HepG2 (cell line): ENCODE measurements around the gene PAQR5. TPM values are rescaled to one million over a fixed set of nuclear protein-coding genes. Genes with fewer than 3 reads are reported as not detected.

Source experiments
- ATAC-seq: fragments of 200-7000 bp; cut with Tn5 transposase; 3 replicates; pipeline ENCODE4 v1.9.1; 2020; ENCODE audit warnings: mild to moderate bottlenecking, moderate library complexity
- BruUV-seq: library from RNA; stranded (reverse); fragments of 400-500 nt; replicated peaks from 2 replicates; lab custom pipeline; 2021; lab: Mats Ljungman, UMichigan
- CTCF ChIA-PET: fragments of 300-600 bp; formaldehyde crosslinking; extraction: SDS; loops from one replicate; lab custom pipeline; 2021; ENCODE audit warnings: low total read pairs, inconsistent platforms, low intra/inter-chr PET ratio; lab: Yijun Ruan, JAX
- POLR2A ChIA-PET: fragments of 350-600 bp; sonication (Branson Sonifier 250); formaldehyde crosslinking; loops from one replicate; lab custom pipeline; 2020; ENCODE audit warnings: antibody characterized with exemption, inconsistent platforms; lab: Yijun Ruan, JAX
- DNase-seq: peaks from one replicate; pipeline ENCODE4 v3.0.0-alpha.2; 2015; ENCODE audit warnings: low spot score
- FAIRE-seq: peaks from 3 replicates; lab custom pipeline; 2011; peaks lifted over from hg19 to GRCh38; lab: Jason Lieb, UNC
- H2AFZ ChIP-seq: one replicate; pipeline ENCODE4 v1.6.1; 2011; ENCODE audit warnings: low read length, inconsistent platforms
- H3K27ac ChIP-seq: fragments of 300-600 bp; 3 replicates; pipeline ENCODE4 v1.8.0; 2011; ENCODE audit warnings: mixed run types, mild to moderate bottlenecking, mixed read lengths, low read length, inconsistent platforms; ENCODE audit not compliant: insufficient read depth; ENCODE audit errors: extremely low read length
- H3K27me3 ChIP-seq, 2 experiments: fragments of 200-600 bp in 1 of 2; 2 replicates in 1 of 2; 3 replicates in 1 of 2; pipeline versions ENCODE4 v1.6.0 to v1.8.0; 2011; ENCODE audit warnings: low read length in 2 of 2, mild to moderate bottlenecking in 2 of 2, moderate library complexity in 2 of 2, inconsistent platforms in 1 of 2; ENCODE audit not compliant: insufficient read depth in 2 of 2, control insufficient read depth in 1 of 2
- H3K36me3 ChIP-seq, 2 experiments: fragments of 200-600 bp in 1 of 2; replicated peaks in 1 of 2; 2 replicates in 1 of 2; 3 replicates in 1 of 2; pipeline versions ENCODE4 v1.5.1 to v1.8.0; 2011; ENCODE audit warnings: low read length in 2 of 2, inconsistent platforms in 1 of 2; ENCODE audit not compliant: insufficient read depth in 2 of 2, control insufficient read depth in 1 of 2
- H3K4me1 ChIP-seq: 2 replicates; pipeline ENCODE4 v1.5.1; 2012; ENCODE audit warnings: low read length, inconsistent platforms; ENCODE audit not compliant: insufficient read depth
- H3K4me2 ChIP-seq: 2 replicates; pipeline ENCODE4 v1.6.0; 2011; ENCODE audit warnings: low read depth, low read length, inconsistent platforms
- H3K4me3 ChIP-seq, 3 experiments: fragments of 200-600 bp in 1 of 3; sonication (generic), shearing (Covaris generic) in 1 of 3; replicated peaks in 1 of 3; 2 replicates each; pipeline ENCODE4 v1.5.1; 2011 to 2016; ENCODE audit warnings: low read length in 3 of 3, inconsistent platforms in 2 of 3, low read depth in 2 of 3, mild to moderate bottlenecking in 2 of 3, control low read depth in 1 of 3, mixed read lengths in 1 of 3; ENCODE audit not compliant: insufficient read depth in 1 of 3
- H3K79me2 ChIP-seq: one replicate; pipeline ENCODE4 v1.6.1; 2011; ENCODE audit warnings: low read length, inconsistent platforms; ENCODE audit not compliant: insufficient read depth
- H3K9ac ChIP-seq: 2 replicates; pipeline ENCODE4 v1.6.0; 2011; ENCODE audit warnings: mild to moderate bottlenecking, low read depth, low read length, inconsistent platforms; ENCODE audit not compliant: insufficient read depth
- H3K9me3 ChIP-seq: 2 replicates; pipeline ENCODE4 v1.5.1; 2012; ENCODE audit warnings: mild to moderate bottlenecking, low read length
- H4K20me1 ChIP-seq: 2 replicates; pipeline ENCODE4 v1.6.0; 2011; ENCODE audit warnings: inconsistent platforms, mild to moderate bottlenecking, low read length, moderate library complexity; ENCODE audit not compliant: insufficient read depth
- ATF4 ChIP-seq, 2 experiments: fragments of 450-650 bp in 1 of 2; sonication (generic) in 1 of 2; formaldehyde crosslinking; IDR thresholded peaks; 2 replicates each; pipeline versions ENCODE4 v1.5.0 to v1.8.0; 2020 to 2022; ENCODE audit warnings: mild to moderate bottlenecking in 1 of 2, missing genetic modification reagents in 1 of 2
- CEBPB ChIP-seq: IDR thresholded peaks from 2 replicates; pipeline ENCODE4 v1.6.1; 2011; ENCODE audit warnings: low read depth, low read length, improper control_type of control experiment, borderline replicate concordance
- FOSL2 ChIP-seq: sonication (generic); formaldehyde crosslinking; IDR thresholded peaks from 2 replicates; pipeline ENCODE4 v1.4.0; 2020; ENCODE audit warnings: missing genetic modification reagents
- HDAC1 ChIP-seq: sonication (generic); formaldehyde crosslinking; IDR thresholded peaks from 2 replicates; pipeline ENCODE4 v1.5.1; 2020; ENCODE audit warnings: mild to moderate bottlenecking, missing genetic modification reagents
- RBAK ChIP-seq: sonication (generic); formaldehyde crosslinking; IDR thresholded peaks from 2 replicates; pipeline ENCODE4 v1.5.1; 2020; ENCODE audit warnings: mild to moderate bottlenecking, missing genetic modification reagents
- SAFB2 ChIP-seq: sonication (generic); formaldehyde crosslinking; IDR thresholded peaks from 2 replicates; pipeline ENCODE4 v1.5.1; 2020; ENCODE audit warnings: missing genetic modification reagents, low read depth, mild to moderate bottlenecking, borderline replicate concordance
- TEAD2 ChIP-seq: sonication (generic); formaldehyde crosslinking; IDR thresholded peaks from 2 replicates; pipeline ENCODE4 v1.9.0; 2021; ENCODE audit warnings: missing genetic modification reagents
- ZNF431 ChIP-seq: sonication (generic); formaldehyde crosslinking; IDR thresholded peaks from 2 replicates; pipeline ENCODE4 v1.9.0; 2022; ENCODE audit warnings: missing genetic modification reagents, low read depth, mild to moderate bottlenecking, borderline replicate concordance
- ZNF460 ChIP-seq: sonication (generic); formaldehyde crosslinking; IDR thresholded peaks from 2 replicates; pipeline ENCODE4 v1.5.1; 2020; ENCODE audit warnings: missing genetic modification reagents, mild to moderate bottlenecking, borderline replicate concordance
- ZNF609 ChIP-seq: sonication (generic); formaldehyde crosslinking; IDR thresholded peaks from 2 replicates; pipeline ENCODE4 v1.4.0; 2020; ENCODE audit warnings: mild to moderate bottlenecking, missing genetic modification reagents, borderline replicate concordance
- ZSCAN22 ChIP-seq: sonication (generic); formaldehyde crosslinking; IDR thresholded peaks from 2 replicates; pipeline ENCODE4 v1.4.0; 2020; ENCODE audit warnings: mild to moderate bottlenecking, missing genetic modification reagents
- WGBS: methylation state at CpG from one replicate; pipeline ENCODE4 v1.1.6; 2017; ENCODE audit warnings: low lambda C conversion rate; 5-methylcytosine and 5-hydroxymethylcytosine counted together
- in situ Hi-C: cut with HindIII; loops from 2 replicates; pipeline ENCODE4 v1.10.0; 2017; ENCODE audit warnings: low pct_unique_long_range_greater_than_20kb; ENCODE audit not compliant: extremely low pct_ligation_motif_present
- intact Hi-C: fragments of 100-400 bp; cut with micrococcal nuclease; formaldehyde crosslinking; loops from one replicate; pipeline ENCODE4 v1.10.0; 2022; ENCODE audit not compliant: unreplicated experiment
- polyA plus RNA-seq, 8 experiments: library from polyadenylated mRNA; depleted of rRNA in 3 of 8; stranded (reverse) in 7 of 8; unstranded in 1 of 8; fragments of >200 nt; fragmentation: Illumina TruSeq in 4 of 8; extraction: Trizol in 4 of 8; gene quantifications; 2 replicates each; pipeline versions ENCODE4 v1.2.1 to v1.2.3, GENCODE V29; 2011 to 2016; ENCODE audit warnings: low read depth in 4 of 8, missing spikeins in 1 of 8, mixed read lengths in 1 of 8; ENCODE audit not compliant: insufficient read depth in 1 of 8
- total RNA-seq, 5 experiments: library from RNA; depleted of rRNA; stranded (reverse); fragments of >200 nt; fragmentation: Illumina TruSeq; extraction: Trizol; gene quantifications; 2 replicates each; pipeline ENCODE4 v1.2.3, GENCODE V29; 2016; ENCODE audit warnings: low read depth in 1 of 5

PAQR5 gene
- total and polyA plus RNA-seq, 2 of the 13 experiments (the other 11 are each of a cell fraction or from before 2014, with no cell fraction given), result 0.53 to 1.3 TPM

- Histone ChIP-seq H3K4me3 (no peak overlapping the region), H3K4me1 (peaks cover 4% of the 10 kb centered on the region), H3K4me2 (no peak overlapping the region), H3K27ac (no peak overlapping the region), H3K9ac (no peak overlapping the region), H4K20me1 (no peaks in the 10 kb centered on the region), H3K36me3 (no peaks in the 10 kb centered on the region), H3K79me2 (no peaks in the 10 kb centered on the region), H2AFZ (no peak overlapping the region), H3K9me3 (no peaks in the 10 kb centered on the region), H3K27me3 (peaks cover 0 to 17% of the 10 kb centered on the region in 2 experiments; a peak in 2 of 5 replicates)
- intact Hi-C loops, result no loop called here
- CTCF ChIA-PET, result no interaction called here
- POLR2A ChIA-PET, result no interaction called here
- TF ChIP-seq ATF4 (CRISPR knock-in tag; IDR thresholded peaks at IDR 0.05) (0 out of 4 replicates have a peak, but pooled peaks of 1 of the 2 experiments have one; percentile 34), SAFB2 (CRISPR knock-in tag) (no peak), ZNF431 (CRISPR knock-in tag) (no peak), TEAD2 (CRISPR knock-in tag) (no peak), CEBPB (peak; percentile 19; the same call in 1 of the 2 replicates), RBAK (no peak)
- FAIRE-seq (no peak), ATAC-seq (no peak), DNase-seq (no peak)
- in situ Hi-C loops, result no loop called here
- WGBS, result 67% methylated on average over 9 of the region's 9 CpGs
- BruUV-seq, result no TSS peak
These were observed 16.5 kb upstream of the PAQR5 start for GRCh38 chr15:69282104-69282743.

- in situ Hi-C loops, result no loop called here
- FAIRE-seq (no peak), ATAC-seq (no peak), DNase-seq (no peak)
- Histone ChIP-seq H3K9ac (no peak overlapping the region), H3K9me3 (no peaks in the 10 kb centered on the region), H2AFZ (no peak overlapping the region), H4K20me1 (no peaks in the 10 kb centered on the region), H3K36me3 (no peaks in the 10 kb centered on the region), H3K27me3 (peaks cover 0 to 4% of the 10 kb centered on the region in 2 experiments; a peak in 2 of 5 replicates), H3K4me2 (no peak overlapping the region), H3K4me1 (peaks cover 21% of the 10 kb centered on the region), H3K27ac (no peak overlapping the region), H3K79me2 (no peaks in the 10 kb centered on the region), H3K4me3 (no peak overlapping the region)
- CTCF ChIA-PET, result no interaction called here
- 77% methylated on average over 12 of the region's 12 CpGs for WGBS
- intact Hi-C loops, result no loop called here
- BruUV-seq, result no TSS peak
- POLR2A ChIA-PET, result no interaction called here
- TF ChIP-seq ZNF460 (CRISPR knock-in tag), result no peak
- no peak for TF ChIP-seq ZNF609
- TF ChIP-seq HDAC1 (CRISPR knock-in tag), result no peak
- TF ChIP-seq FOSL2 (CRISPR knock-in tag), result no peak
- TF ChIP-seq ZSCAN22 (CRISPR knock-in tag), result no peak
These were observed 12.9 kb upstream of the PAQR5 start for GRCh38 chr15:69285834-69286233.
